HPDE6-E6E7 (cell line): ENCODE data around the gene TMEM53.
"Not testable (repeated sequence)": the region's sequence is repeated elsewhere in the genome, so short reads cannot be mapped to it uniquely, and the experiment has no call there.

ENCODE experiments used
- DNase-seq: peaks from one replicate; pipeline ENCODE4 v3.0.0; 2011; ENCODE audit warnings: missing footprints; ENCODE audit errors: extremely low spot score

TMEM53 gene

GRCh38 chr1:44672961-44673674 lies 1.2 kb downstream of the TMEM53 start:
- DNase-seq, result no peak

GRCh38 chr1:44672254-44672955 lies 1.9 kb downstream of the TMEM53 start:
- DNase-seq, result no peak

DNA sequence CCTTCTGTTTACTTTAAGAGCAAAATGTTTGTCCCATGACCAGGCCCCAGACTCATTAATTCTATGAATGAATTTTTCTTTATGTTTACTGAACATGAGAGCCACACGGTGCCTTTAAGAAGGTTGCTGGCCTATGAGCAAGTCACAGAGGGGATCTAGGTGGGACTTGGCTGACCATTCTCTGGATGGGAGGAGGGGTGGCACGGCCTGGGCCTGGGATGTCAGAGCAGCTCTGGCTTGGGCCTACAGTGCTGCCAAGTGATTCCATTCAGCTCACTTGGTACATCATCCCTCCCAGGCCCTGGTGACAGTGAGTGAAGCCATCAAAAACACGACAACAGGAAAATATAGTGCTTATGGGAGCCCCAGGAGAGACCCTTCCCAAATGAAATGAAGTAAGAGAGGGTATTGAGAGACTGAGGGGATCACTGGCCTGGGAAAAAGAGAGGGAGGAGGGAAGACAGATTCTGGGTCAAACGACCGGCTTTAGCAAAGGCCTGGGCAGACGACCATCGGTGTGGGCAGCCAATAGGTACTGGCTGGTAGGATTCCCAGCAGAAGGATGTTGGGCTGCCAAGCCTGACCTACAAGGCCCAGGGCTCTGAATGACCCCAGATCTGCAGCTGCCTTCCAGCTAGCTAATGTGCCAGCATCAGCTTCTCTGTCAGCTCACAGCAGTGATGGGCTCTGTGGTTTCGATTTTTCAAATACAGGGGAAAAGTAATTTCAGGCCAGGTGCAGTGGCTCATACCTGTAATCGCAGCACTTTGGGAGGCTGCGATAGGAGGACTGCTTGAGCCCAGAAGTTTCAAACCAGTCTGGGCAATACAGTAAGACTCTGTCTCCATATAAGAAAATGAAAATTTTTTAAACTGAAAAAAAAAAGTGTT lies 3.3 kb downstream of the TMEM53 start:
- no peak for DNase-seq

DNA sequence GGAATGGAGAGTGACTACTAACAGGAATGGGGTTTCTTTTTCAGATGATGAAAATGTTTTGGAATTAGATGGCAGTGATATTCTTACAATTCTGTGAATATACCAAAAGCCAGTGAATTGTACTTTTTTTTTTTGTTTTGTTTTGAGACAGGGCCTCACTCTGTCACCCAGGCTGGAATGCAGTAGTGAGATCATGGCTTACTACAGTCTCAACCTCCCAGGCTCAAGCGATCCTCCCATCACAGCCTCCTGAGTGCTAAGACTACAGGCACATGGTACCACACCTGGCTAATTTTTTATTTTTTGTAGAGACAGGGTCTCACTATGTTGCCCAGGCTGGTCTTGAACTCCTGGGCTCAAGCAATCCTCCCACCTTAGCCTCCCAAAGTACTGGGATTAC lies 7.6 kb downstream of the TMEM53 start:
- not testable (repeated sequence) for DNase-seq

- DNase-seq, result no peak
Measured at GRCh38 chr1:44664730-44665370, 9.4 kb downstream of the TMEM53 start.

GRCh38 chr1:44663417-44663816 lies 10.9 kb downstream of the TMEM53 start:
- no peak for DNase-seq

GRCh38 chr1:44662683-44663030 lies 11.6 kb downstream of the TMEM53 start:
- no peak for DNase-seq

GRCh38 chr1:44661781-44662682 lies 12.2 kb downstream of the TMEM53 start:
- DNase-seq, result no peak

DNA sequence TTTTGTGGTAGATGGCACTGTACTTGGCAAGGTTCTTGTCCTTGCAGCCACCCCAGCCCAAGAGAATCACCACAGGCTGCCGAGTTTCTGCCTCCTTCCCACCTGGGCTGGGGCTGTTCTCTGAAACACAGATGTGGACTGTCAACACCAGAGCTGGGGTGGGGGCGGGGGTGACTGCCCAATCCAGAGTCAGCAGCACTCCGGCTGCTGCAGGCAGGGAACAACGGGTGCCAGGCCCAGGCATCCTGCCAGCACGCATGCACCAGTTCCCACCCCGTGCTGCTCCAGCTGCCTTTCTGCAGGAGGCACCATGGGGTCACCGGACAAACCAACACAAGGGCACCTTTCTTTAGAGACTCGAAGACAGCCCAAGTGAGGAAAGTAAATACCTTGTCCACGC lies 14.1 kb downstream of the TMEM53 start:
- DNase-seq, result no peak

DNA sequence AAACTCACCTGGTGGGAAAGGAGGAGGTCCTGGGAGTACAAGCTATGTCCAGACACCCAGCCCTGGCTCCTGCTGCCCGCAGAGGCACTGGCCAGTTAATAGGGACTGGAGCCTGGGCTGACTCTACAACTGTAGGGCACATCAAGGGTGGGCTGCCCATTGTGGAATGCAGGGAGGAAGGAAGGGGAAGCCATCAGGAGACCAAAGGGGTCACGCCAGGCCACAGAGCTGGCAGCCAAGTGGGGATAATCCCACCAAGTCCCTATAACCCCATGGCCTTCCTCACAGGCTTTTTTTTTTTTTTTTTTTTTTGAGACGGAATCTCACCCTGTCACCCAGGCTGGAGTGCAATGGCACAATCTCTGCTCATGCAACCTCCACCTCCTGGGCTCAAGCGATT lies 14.7 kb downstream of the TMEM53 start:
- no peak for DNase-seq

DNA sequence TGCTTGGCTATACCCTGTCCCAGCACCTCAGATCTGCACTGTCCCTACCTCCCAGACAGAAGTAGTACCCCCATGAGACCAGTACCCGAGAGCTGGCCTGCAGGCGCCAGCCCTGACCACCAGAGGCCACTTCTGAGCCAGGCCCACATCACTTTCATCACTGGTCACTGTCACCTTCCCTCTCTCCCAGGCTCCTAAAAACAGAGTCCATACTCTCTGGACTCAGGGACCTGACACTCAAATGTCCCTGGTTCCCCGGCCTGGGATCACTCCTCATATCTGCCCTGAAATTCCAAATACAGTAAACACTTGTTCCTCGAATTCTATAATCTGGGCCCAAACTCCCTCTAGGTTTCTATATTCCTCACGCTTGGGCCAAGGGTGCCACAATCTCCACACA lies 18.7 kb downstream of the TMEM53 start:
- DNase-seq, result peak; percentile 38

DNA sequence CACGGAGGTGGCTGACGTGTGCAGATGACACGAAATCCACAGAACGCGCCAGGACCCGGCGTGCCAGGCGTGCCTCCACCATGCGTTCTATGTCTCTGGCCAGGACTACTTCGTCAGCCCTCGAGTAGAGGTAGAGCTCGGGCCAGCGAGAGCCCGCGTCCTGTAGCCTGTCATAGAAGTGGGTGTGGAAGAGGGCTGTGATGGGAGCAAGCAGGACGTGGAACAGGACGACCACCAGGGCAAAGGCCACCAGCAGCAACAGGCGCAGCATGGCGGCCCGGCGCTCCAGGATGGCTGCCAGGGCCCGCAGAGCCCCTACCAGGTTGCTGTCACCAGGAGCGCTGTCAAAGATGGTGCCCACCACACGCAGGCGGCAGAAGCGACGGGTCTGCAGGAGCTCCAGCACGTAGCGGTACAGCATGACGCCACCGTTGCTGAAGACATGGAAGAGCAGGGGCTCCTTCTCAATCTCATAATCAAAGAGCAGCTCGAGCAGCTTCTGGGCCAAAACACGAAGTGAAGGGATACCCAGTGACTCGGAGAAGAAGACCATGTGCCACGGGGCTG lies 19.6 kb downstream of the TMEM53 start:
- no peak for DNase-seq

GRCh38 chr1:44653107-44653964 lies 20.9 kb downstream of the TMEM53 start:
- DNase-seq, result no peak

- peak; percentile 66 for DNase-seq
Measured at GRCh38 chr1:44652445-44653106, 21.7 kb downstream of the TMEM53 start.

DNA sequence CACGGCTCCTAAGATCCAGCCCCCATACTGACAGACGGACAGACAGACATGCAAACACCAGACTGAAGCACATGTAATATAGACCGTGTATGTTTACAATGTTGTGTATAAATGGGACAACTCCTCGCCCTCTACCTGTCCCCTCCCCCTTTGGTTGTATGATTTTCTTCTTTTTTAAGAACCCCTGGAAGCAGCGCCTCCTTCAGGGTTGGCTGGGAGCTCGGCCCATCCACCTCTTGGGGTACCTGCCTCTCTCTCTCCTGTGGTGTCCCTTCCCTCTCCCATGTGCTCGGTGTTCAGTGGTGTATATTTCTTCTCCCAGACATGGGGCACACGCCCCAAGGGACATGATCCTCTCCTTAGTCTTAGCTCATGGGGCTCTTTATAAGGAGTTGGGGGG lies 23.2 kb downstream of the TMEM53 start:
- DNase-seq, result no peak

DNA sequence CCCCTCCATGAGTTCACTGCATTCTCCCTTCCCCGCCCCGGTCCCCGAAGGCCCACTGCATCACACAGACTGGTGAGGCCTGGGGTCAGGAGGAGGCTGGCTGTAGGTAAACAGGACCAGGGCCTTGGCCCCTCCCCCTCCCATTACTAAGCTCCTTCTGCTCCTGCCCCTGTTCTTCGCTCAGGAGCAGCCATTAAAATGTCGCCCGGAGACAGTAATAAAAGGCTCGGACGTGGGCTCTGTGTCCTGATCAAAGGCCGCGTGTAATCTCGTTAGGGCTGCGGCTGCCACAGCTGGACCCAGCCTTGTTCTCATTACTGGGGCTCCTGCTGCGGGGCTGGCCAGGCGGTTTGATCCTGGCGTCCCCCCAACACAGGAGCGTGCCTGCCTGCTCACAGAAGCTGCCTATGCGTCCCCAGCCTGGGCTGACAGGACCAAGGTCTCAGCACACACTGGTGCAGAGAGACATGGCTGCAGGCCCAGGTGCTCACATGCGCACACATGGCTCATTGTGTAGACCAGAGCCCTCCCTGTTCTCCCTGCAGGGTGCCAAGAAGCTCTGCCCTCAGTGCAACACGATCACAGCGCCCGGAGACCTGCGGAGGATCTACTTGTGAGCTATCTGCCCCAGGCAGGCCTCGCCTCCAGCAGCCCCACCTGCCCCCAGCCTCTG lies 24.0 kb downstream of the TMEM53 start:
- no peak for DNase-seq

DNA sequence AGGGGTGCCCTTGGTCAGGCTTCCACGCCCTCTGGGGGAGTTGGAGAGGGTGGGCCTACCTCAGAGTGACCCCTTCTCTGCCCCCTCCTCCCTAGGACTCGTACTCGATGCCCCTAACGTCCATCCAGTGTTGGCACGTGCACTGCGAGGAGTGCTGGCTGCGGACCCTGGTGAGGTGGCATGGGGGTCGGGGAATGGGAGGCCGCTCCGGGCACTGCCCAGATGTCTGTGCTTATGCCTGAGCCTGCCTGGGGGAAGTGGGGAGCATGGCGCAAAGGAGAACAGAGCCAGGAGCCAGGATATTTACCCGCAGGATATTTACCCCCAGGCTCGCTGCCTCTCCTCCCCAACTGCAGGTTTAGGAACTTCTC lies 24.5 kb downstream of the TMEM53 start:
- no peak for DNase-seq

DNA sequence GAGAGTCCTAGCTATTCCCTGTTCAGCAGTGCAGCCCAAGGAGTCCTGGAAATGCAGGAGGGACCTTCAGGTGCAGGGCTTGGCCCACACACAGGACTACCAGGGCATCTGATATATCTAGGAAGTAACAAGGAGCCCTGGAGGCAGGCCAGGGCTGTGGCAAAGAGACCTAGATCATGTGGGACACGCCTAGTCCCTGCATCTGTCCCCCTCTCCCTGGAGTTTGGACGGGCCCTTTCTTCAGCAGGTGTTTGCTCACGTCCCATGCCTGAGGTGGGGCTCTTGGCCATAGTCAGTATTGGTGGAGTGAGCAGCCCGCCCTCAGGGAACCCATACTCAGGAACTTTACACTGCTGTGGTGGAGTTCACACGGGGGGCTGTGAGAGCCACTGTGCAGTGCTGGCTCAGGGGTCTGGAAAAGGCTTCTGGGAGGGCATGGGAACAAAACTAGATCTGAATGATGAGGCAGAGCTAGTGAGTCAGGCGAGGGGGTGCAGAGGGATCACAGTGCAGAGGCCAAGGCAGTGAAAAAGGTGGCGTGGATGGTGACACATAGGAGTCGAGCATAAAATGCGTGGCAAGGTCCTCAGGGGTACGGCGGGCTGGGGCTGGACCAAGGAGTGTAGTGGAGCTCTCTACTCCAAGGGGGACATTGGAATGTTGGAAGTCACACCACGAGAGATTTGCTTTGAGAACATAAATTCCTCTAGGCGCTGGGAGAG lies 25.6 kb downstream of the TMEM53 start:
- no peak for DNase-seq
